AG04450 (cell line): ENCODE results near the gene RDH11. TPM values are rescaled to one million over a fixed set of nuclear protein-coding genes. Genes with fewer than 3 reads are reported as not detected.

ENCODE experiments used
- CTCF ChIA-PET: fragments of 300-600, 350-600 bp; formaldehyde crosslinking; extraction: SDS; loops from one replicate; lab custom pipeline; 2022; ENCODE audit warnings: antibody characterized with exemption, inconsistent platforms; lab: Charles Lee
- POLR2A ChIA-PET: fragments of 350-600 bp; formaldehyde crosslinking; extraction: SDS; loops from one replicate; lab custom pipeline; 2021; ENCODE audit warnings: antibody characterized with exemption, inconsistent platforms; lab: Yijun Ruan, JAX
- DNase-seq: peaks from one replicate; pipeline ENCODE4 v3.0.0-alpha.2; 2011; ENCODE audit warnings: low read depth, low spot score
- H3K27ac ChIP-seq: one replicate; pipeline ENCODE4 v1.5.1; 2012; ENCODE audit warnings: low read depth, low read length, control low read depth
- H3K27me3 ChIP-seq: one replicate; pipeline ENCODE4 v1.6.0; 2012; ENCODE audit warnings: low read length; ENCODE audit not compliant: control insufficient read depth, insufficient read depth
- H3K4me3 ChIP-seq: 2 replicates; pipeline ENCODE4 v1.5.1; 2011; ENCODE audit warnings: mild to moderate bottlenecking, low read depth, low read length, control low read depth
- H3K9me3 ChIP-seq: 2 replicates; pipeline ENCODE4 v1.5.1; 2012; ENCODE audit warnings: low read length; ENCODE audit not compliant: control insufficient read depth, insufficient read depth
- polyA minus RNA-seq: library from RNA; depleted of rRNA, polyadenylated mRNA; stranded (reverse); fragments of >200 nt; gene quantifications from 2 replicates; pipeline ENCODE4 v1.2.3, GENCODE V29; 2011; rRNA and poly(A)+ RNA removed
- polyA plus RNA-seq: library from polyadenylated mRNA; depleted of rRNA; stranded (reverse); fragments of >200 nt; gene quantifications from 2 replicates; pipeline ENCODE4 v1.2.3, GENCODE V29; 2011; rRNA removed
- TF ChIP-seq, protein P1 (sequence below): IDR thresholded peaks from 2 replicates; pipeline ENCODE4 v1.5.1; 2011; ENCODE audit warnings: low read depth, low read length, control low read depth, inconsistent platforms

Gene RDH11, protein sequence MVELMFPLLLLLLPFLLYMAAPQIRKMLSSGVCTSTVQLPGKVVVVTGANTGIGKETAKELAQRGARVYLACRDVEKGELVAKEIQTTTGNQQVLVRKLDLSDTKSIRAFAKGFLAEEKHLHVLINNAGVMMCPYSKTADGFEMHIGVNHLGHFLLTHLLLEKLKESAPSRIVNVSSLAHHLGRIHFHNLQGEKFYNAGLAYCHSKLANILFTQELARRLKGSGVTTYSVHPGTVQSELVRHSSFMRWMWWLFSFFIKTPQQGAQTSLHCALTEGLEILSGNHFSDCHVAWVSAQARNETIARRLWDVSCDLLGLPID
- polyA plus RNA-seq (101 and 109 TPM in 2 replicates), polyA minus RNA-seq (87.4 and 115 TPM in 2 replicates)

DNA sequence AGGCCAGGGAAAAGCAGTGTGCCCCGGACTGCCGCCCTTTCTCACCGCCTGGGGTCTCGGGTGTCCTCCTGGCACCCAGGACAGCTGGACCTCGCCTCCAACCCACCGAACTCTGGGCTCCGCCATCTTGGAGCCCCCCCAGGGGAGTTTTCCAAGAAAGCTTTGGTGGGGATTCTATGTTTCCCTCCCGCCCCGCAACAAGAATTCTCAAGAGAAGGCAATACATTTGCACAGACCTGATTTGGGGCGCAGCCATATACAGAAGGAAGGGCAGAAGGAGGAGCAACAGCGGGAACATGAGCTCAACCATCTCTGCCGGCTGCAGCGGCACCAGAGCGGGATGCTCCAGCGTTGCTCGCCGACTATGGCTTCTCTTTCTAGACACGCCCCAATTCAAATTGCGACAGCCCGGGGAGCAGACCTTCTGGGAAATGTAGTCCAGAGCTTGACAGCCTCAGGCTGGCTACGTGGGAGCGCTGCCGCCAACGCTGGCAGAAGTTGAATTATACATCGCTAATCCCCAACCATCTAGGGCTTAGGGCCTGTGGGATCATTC is at the start of gene RDH11:
TSS of gene RDH11 (minus strand) at position 371 of the 556 bp plus-strand sequence. CDS start at position 310, 61 bp downstream.
- ChIA-PET CTCF (interaction anchor here (1.2 to 5.1 kb wide), 7 partner anchors 9 to 336 kb away, joined by 3 to 52 read pairs (median 7); partner anchors contain the start of genes ARG2, ATP6V1D, EIF2S1 and PIGH), POLR2A (interaction anchor here (0.7 to 1.7 kb wide), 10 partner anchors 9 to 336 kb away, joined by 3 to 10 read pairs (median 5); partner anchors contain the start of genes ARG2, ATP6V1D, EIF2S1 and PIGH)
- Histone ChIP-seq H3K9me3 (no peaks in the 10 kb centered on the region), H3K4me3 (peak within 1 kb of the TSS; percentile 94), H3K27me3 (no peaks in the 10 kb centered on the region), H3K27ac (peak within 1 kb of the TSS; percentile 88)
- peak; percentile 76 for DNase-seq
- TF ChIP-seq, protein P1, sequence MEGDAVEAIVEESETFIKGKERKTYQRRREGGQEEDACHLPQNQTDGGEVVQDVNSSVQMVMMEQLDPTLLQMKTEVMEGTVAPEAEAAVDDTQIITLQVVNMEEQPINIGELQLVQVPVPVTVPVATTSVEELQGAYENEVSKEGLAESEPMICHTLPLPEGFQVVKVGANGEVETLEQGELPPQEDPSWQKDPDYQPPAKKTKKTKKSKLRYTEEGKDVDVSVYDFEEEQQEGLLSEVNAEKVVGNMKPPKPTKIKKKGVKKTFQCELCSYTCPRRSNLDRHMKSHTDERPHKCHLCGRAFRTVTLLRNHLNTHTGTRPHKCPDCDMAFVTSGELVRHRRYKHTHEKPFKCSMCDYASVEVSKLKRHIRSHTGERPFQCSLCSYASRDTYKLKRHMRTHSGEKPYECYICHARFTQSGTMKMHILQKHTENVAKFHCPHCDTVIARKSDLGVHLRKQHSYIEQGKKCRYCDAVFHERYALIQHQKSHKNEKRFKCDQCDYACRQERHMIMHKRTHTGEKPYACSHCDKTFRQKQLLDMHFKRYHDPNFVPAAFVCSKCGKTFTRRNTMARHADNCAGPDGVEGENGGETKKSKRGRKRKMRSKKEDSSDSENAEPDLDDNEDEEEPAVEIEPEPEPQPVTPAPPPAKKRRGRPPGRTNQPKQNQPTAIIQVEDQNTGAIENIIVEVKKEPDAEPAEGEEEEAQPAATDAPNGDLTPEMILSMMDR = no peak

DNA sequence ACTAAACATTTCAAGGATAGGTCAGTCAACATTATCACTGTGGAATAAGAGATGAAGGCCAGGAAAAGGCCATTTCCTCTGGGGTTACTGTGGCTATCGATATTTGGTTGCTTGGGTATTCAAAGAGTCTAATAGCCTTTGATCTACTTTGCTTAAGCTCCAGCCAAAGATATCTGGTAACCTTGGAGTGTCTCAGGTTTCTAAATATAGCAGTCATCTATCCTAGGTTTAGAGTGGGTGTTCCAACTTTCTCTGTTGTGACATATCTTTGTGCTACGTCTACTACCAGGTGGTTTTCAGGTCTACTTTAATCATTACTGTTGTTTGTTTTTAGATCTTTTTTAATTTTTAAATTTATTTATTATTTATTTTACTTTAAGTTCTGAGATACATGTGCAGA is 48.5 kb upstream of the RDH11 start:
- no peak overlapping the region for H3K4me3 ChIP-seq
- H3K27me3 ChIP-seq = no peaks in the 10 kb centered on the region
- no peak overlapping the region for H3K27ac ChIP-seq
- CTCF ChIA-PET = no interaction called here
- no peak for DNase-seq
- POLR2A ChIA-PET = no interaction called here
- TF ChIP-seq, protein P1 = no peak
- no peaks in the 10 kb centered on the region for H3K9me3 ChIP-seq

DNA sequence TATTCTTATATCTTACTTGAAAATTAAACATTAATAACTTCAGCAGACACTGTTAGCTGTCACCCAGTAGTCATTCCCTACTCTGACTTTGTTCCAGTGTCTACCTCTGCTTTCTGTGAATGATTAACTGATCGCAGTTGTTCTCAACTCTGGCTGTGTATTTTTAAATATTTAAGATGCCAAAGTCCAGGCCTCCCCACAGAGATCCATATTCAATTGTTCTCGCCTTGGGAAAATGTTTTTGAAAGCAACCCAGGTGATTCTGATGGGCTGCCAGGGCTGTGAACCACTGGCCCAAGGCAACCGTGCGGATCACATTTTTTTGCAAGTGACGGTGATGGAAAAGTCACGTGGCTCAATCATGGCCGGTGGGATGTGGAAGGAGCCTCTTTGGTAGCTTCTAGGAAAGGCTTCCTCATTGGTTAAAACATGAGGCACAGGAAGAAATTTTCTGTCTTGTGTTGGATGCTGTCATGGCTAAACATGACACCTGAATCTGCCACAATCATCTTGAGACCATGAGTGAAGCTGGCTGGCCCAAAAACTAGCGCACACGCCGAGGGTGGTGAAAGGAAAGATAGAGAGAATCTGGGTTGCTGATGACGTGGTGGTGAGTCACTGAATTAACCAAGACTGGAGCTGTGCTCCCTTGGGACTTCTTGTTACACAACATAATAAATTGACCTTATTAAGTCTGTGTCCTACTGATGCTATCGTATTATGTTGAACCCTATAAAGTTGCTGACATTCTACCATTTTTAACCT is 43.4 kb upstream of the RDH11 start:
- Histone ChIP-seq H3K9me3 (no peaks in the 10 kb centered on the region), H3K4me3 (no peak overlapping the region), H3K27ac (peak overlapping the region; percentile 48), H3K27me3 (no peaks in the 10 kb centered on the region)
- CTCF ChIA-PET = no interaction called here
- peak; percentile 49 for DNase-seq
- TF ChIP-seq, protein P1 = no peak
- POLR2A ChIA-PET = no interaction called here

DNA sequence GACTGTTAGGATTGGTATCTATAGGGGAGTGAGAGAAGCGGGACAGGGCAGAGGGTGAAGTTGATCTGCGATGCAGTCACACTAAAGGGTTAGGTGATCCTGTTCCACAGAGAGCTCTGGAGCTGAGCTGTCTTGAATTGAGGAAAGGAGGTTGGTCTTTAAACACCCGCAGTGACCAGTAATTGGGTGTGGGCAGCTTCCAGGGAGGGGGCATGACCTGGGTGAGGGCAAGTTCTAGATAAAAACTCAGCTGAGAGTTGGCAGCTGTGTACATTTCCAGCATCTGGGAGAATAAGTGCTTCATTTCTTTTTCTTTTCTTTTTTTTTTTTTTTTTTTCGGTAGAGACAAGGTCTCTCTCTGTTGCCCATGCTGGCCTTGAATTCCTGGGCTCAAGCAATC is 41.2 kb upstream of the RDH11 start:
- no peak for DNase-seq
- Histone ChIP-seq H3K27me3 (no peaks in the 10 kb centered on the region), H3K4me3 (no peak overlapping the region), H3K27ac (no peak overlapping the region), H3K9me3 (no peaks in the 10 kb centered on the region)
- TF ChIP-seq, protein P1 = no peak
- ChIA-PET POLR2A (no interaction called here), CTCF (no interaction called here)
